GM20000 (cell line): ENCODE results near the gene SLC25A15.

Experiments used
- DNase-seq: peaks from one replicate; pipeline ENCODE4 v3.0.0; 2012; ENCODE audit warnings: low spot score
- CTCF ChIP-seq: IDR thresholded peaks from 2 replicates; pipeline ENCODE4 v1.5.1; 2012; ENCODE audit warnings: mild to moderate bottlenecking, control low read depth; ENCODE audit errors: extremely low read depth, missing control alignments

SLC25A15 gene

GRCh38 chr13:40793339-40793738 is 3.9 kb downstream of the SLC25A15 start:
- no peak for TF ChIP-seq CTCF
- DNase-seq, result no peak

DNA sequence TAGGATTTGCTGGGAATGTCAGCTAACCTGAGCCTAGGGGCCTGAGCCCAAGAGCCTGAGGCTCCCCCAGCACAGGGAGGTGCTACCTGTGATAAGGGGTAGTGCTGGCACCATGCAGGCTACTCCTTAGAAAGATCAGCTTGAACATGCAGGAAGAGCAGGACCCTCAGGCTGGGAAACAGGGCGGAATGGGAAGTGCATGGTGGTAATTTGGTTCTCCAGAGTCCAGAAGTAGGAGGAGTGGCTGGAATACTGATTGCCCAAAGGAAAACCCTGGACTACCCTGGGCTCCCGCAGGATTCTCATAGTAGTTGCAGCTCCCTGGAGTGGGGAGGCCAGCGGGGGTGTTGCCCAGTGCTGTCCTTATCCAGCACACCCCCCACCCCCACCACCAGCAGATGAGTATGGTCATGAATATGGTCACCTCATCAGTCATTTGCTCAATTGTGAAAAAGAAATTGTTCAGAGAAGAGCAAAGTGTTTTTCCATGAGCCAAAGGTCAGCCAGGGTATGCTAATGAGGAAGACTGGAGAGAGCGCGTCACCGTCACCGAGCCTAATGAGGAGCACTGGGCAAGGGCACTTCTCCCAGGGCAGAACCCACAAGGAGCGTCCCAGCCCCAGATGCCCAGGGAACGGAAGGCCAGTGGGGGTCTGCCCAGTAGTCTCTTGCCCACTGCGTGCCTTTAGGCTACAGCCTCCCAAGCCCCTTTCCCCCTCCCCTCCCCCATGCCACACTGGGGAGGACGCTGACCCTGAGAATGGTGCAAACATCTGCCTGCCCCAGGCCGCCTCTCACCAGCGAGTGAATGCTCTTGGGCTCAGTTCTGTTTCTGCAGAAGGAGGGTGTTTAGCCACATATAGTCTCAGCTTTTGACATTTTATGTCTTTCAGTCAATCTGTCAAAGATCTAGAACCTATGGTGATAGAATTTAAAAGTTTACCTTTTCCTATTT is 5.3 kb downstream of the SLC25A15 start:
- DNase-seq, result no peak
- no peak for TF ChIP-seq CTCF

DNA sequence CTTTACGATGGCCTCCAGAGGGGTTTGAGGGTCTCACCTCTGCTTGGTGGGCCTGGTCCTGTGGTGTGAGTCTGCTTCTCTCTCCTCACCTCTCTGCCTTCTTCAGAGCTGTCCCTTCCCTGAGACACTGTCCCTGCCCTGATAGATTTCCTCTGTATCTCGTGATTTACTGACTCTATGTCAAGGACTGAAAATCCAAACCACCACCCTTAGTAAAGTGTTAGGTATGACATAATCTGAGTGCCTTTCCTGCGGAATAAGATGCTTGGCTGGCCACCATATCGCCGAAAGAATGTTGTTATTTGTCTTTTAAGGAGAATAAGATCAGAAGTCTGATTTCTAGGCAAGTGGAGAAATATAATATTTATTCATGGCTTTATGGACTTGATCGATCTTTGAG is 7.2 kb downstream of the SLC25A15 start:
- TF ChIP-seq CTCF, result no peak
- no peak for DNase-seq

DNA sequence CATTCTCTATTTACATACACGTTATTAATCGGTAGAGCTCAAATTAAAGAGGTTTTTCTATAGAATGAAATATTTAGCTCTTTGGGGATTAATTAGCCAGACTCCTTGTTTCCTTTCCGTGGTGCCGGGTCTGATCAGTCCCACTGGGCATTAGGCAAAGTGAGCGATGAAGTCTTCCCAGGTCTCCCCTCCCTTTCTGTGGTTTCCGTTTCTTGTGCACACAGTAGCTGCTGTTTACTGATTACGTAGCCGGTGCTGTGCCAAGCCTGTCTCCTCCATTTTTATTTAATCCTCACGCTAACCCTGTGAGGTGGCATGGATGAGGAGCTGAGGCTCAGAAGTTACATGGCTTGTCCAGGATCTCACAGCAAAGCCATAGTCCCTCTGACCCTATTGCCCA is 9.0 kb downstream of the SLC25A15 start:
- no peak for TF ChIP-seq CTCF
- no peak for DNase-seq

DNA sequence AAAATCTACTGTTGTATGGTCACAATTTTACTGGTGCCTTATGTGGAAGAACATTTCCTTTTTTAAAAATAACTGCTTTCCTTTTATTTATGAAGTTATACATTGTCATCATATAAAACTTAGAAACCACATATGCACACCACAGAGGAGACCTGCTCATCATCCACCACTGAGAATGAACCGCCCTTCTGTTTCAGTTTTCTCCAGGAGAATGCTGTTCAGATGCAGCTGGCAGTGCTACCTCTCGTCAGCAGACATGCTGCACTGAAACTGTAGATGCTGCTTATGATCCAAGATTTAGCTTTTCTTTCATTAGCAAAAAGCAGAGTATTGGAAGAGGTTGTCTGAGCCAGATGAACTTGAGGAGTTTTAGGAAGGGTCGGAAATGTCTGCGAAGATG is 10.1 kb downstream of the SLC25A15 start:
- DNase-seq, result no peak
- no peak for TF ChIP-seq CTCF

GRCh38 chr13:40800559-40800958 is 11.1 kb downstream of the SLC25A15 start:
- DNase-seq, result no peak
- no peak for TF ChIP-seq CTCF
